IMR-90 (cell line): ENCODE results near the gene COL4A2. TPM values are rescaled to one million over a fixed set of nuclear protein-coding genes. Genes with fewer than 3 reads are reported as not detected.

ENCODE experiments used
- ATAC-seq: fragments of 200-7000 bp; cut with Tn5 transposase; 2 replicates; pipeline ENCODE4 v1.9.1; 2020; ENCODE audit warnings: low read depth, mild to moderate bottlenecking, moderate library complexity
- BruUV-seq: library from RNA; stranded (reverse); fragments of 400-500 nt; replicated peaks from 2 replicates; lab custom pipeline; 2021; lab: Mats Ljungman, UMichigan
- CTCF ChIA-PET: fragments of 300-600 bp; formaldehyde crosslinking; extraction: SDS; loops from one replicate; lab custom pipeline; 2021; ENCODE audit warnings: antibody characterized with exemption; lab: Yijun Ruan, JAX
- POLR2A ChIA-PET: fragments of 300-600 bp; sonication (Branson Sonifier 250); formaldehyde crosslinking; loops from one replicate; lab custom pipeline; 2022; ENCODE audit warnings: antibody characterized with exemption; ENCODE audit not compliant: unreplicated experiment; lab: Charles Lee
- DNase-seq: peaks from one replicate; pipeline ENCODE4 v3.0.0; 2013
- H2AFZ ChIP-seq: replicated peaks from 2 replicates; pipeline ENCODE3; 2013; ENCODE audit warnings: low read length, mild to moderate bottlenecking; ENCODE audit not compliant: poor library complexity
- H2AK5ac ChIP-seq: 2 replicates; pipeline ENCODE4 v1.6.1; 2013; ENCODE audit warnings: low read depth, low read length, inconsistent platforms
- H2AK9ac ChIP-seq: replicated peaks from 2 replicates; pipeline ENCODE3; 2013; ENCODE audit warnings: mild to moderate bottlenecking, low read depth, low read length, moderate library complexity; ENCODE audit not compliant: poor library complexity
- H2BK120ac ChIP-seq: 2 replicates; pipeline ENCODE4 v1.6.1; 2013; ENCODE audit warnings: low read depth, low read length, inconsistent platforms
- H2BK15ac ChIP-seq: 3 replicates; pipeline ENCODE4 v1.6.1; 2013; ENCODE audit warnings: low read depth, low read length, inconsistent platforms
- H2BK20ac ChIP-seq: 2 replicates; pipeline ENCODE4 v1.6.1; 2013; ENCODE audit warnings: low read depth, mild to moderate bottlenecking, inconsistent platforms, low read length, moderate library complexity
- H2BK5ac ChIP-seq: 2 replicates; pipeline ENCODE4 v1.6.1; 2013; ENCODE audit warnings: mild to moderate bottlenecking, low read depth, low read length, inconsistent platforms; ENCODE audit not compliant: poor library complexity, severe bottlenecking
- H3K14ac ChIP-seq: replicated peaks from 2 replicates; pipeline ENCODE4 v1.6.1; 2013; ENCODE audit warnings: low read depth, low read length, inconsistent platforms
- H3K18ac ChIP-seq: 2 replicates; pipeline ENCODE4 v1.6.1; 2013; ENCODE audit warnings: low read depth, low read length, control low read depth
- H3K23ac ChIP-seq: 2 replicates; pipeline ENCODE4 v1.6.1; 2013; ENCODE audit warnings: low read depth, low read length, inconsistent platforms
- H3K27ac ChIP-seq: 2 replicates; pipeline ENCODE4 v1.5.1; 2013; ENCODE audit warnings: mild to moderate bottlenecking, control low read depth, low read length; ENCODE audit not compliant: insufficient read depth
- H3K27me3 ChIP-seq: 2 replicates; pipeline ENCODE4 v1.6.1; 2013; ENCODE audit warnings: low read length; ENCODE audit not compliant: control insufficient read depth, insufficient read depth
- H3K36me3 ChIP-seq: 2 replicates; pipeline ENCODE4 v1.6.1; 2013; ENCODE audit warnings: low read length, mixed read lengths; ENCODE audit not compliant: control insufficient read depth, insufficient read depth
- H3K4ac ChIP-seq: 2 replicates; pipeline ENCODE4 v1.6.1; 2013; ENCODE audit warnings: low read depth, low read length, inconsistent platforms
- H3K4me1 ChIP-seq: 2 replicates; pipeline ENCODE4 v1.6.1; 2013; ENCODE audit warnings: low read length, mixed read lengths; ENCODE audit not compliant: control insufficient read depth, insufficient read depth
- H3K4me2 ChIP-seq: 2 replicates; pipeline ENCODE4 v1.6.1; 2013; ENCODE audit warnings: low read depth, mild to moderate bottlenecking, control low read depth, low read length, moderate library complexity
- H3K4me3 ChIP-seq: 2 replicates; pipeline ENCODE4 v1.5.1; 2013; ENCODE audit warnings: low read depth, mild to moderate bottlenecking, control low read depth, low read length, moderate library complexity; ENCODE audit not compliant: insufficient read depth
- H3K56ac ChIP-seq: 2 replicates; pipeline ENCODE4 v1.6.1; 2013; ENCODE audit warnings: low read length, inconsistent platforms; ENCODE audit not compliant: insufficient read depth; ENCODE audit errors: extremely low read depth
- H3K79me1 ChIP-seq, 2 experiments: 2 replicates each; pipeline ENCODE4 v1.6.1; 2013; ENCODE audit warnings: low read length in 2 of 2, inconsistent platforms in 1 of 2, low read depth in 1 of 2
- H3K9ac ChIP-seq: 2 replicates; pipeline ENCODE4 v1.6.1; 2013; ENCODE audit warnings: low read depth, low read length, control low read depth
- H3K9me1 ChIP-seq: 2 replicates; pipeline ENCODE4 v1.6.1; 2013; ENCODE audit warnings: low read length, inconsistent platforms; ENCODE audit not compliant: insufficient read depth
- H3K9me3 ChIP-seq: 2 replicates; pipeline ENCODE4 v1.6.1; 2013; ENCODE audit warnings: low read length; ENCODE audit not compliant: control insufficient read depth, insufficient read depth
- H4K20me1 ChIP-seq: 2 replicates; pipeline ENCODE4 v1.6.1; 2013; ENCODE audit warnings: low read length, inconsistent platforms; ENCODE audit not compliant: insufficient read depth
- H4K5ac ChIP-seq: 2 replicates; pipeline ENCODE4 v1.6.1; 2013; ENCODE audit warnings: mild to moderate bottlenecking, low read depth, low read length, control low read depth
- H4K8ac ChIP-seq, 2 experiments: 2 replicates each; pipeline ENCODE4 v1.6.1; 2013; ENCODE audit warnings: low read depth in 2 of 2, low read length in 2 of 2, control low read depth in 1 of 2, inconsistent platforms in 1 of 2
- H4K91ac ChIP-seq: 2 replicates; pipeline ENCODE4 v1.6.1; 2013; ENCODE audit warnings: low read depth, low read length, inconsistent platforms; ENCODE audit not compliant: insufficient read depth
- CEBPB ChIP-seq: IDR thresholded peaks from 2 replicates; pipeline ENCODE4 v1.6.1; 2012; ENCODE audit warnings: low read depth, low read length, improper control_type of control experiment
- CTCF ChIP-seq: conservative IDR thresholded peaks from 2 replicates; pipeline ENCODE4 v1.5.1; 2012; ENCODE audit warnings: mild to moderate bottlenecking, low read depth, low read length, improper control_type of control experiment
- FOS ChIP-seq: fragments of 150-350 bp; IDR thresholded peaks from 2 replicates; pipeline ENCODE4 v1.6.1; 2016; ENCODE audit warnings: low read depth, low read length
- POLR2A ChIP-seq: IDR thresholded peaks from 2 replicates; pipeline ENCODE4 v1.6.1; 2012; ENCODE audit warnings: mild to moderate bottlenecking, low read depth, low read length
- RAD21 ChIP-seq: IDR thresholded peaks from 2 replicates; pipeline ENCODE4 v1.6.1; 2012; ENCODE audit warnings: low read length, improper control_type of control experiment
- RCOR1 ChIP-seq: IDR thresholded peaks from 2 replicates; pipeline ENCODE4 v1.6.1; 2012; ENCODE audit warnings: mild to moderate bottlenecking, low read length, improper control_type of control experiment; ENCODE audit not compliant: insufficient replicate concordance
- SMC3 ChIP-seq: fragments of 150-350 bp; IDR thresholded peaks from 2 replicates; pipeline ENCODE4 v1.6.1; 2016; ENCODE audit warnings: low read depth, mild to moderate bottlenecking, antibody characterized with exemption, low read length, moderate library complexity
- WGBS, 2 experiments: methylation state at CpG; one replicate each; pipeline versions ENCODE4 v1.1.5 to v1.1.7; 2013; ENCODE audit warnings: missing lambda C conversion rate in 2 of 2; ENCODE audit not compliant: insufficient read length in 1 of 2; ENCODE audit errors: extremely low coverage in 2 of 2; 5-methylcytosine and 5-hydroxymethylcytosine counted together
- dilution Hi-C: fragments of 300-500 bp; cut with HindIII; formaldehyde crosslinking; loops from one replicate; pipeline ENCODE4 v1.14.3; 2018; ENCODE audit warnings: low sequenced_read_pairs; ENCODE audit not compliant: unreplicated experiment
- in situ Hi-C: fragments of 300-500 bp; cut with MboI; formaldehyde crosslinking; loops from 3 replicates; pipeline ENCODE4 v1.14.3; 2019; ENCODE audit warnings: low sequenced_read_pairs, inconsistent platforms, mixed read lengths
- intact Hi-C: fragments of 100-400 bp; cut with micrococcal nuclease; formaldehyde crosslinking; loops from 2 replicates; pipeline ENCODE4 v1.10.0; 2022
- polyA plus RNA-seq, 3 experiments: library from polyadenylated mRNA; depleted of rRNA; stranded (reverse); fragments of >200 nt; gene quantifications; 2 replicates each; pipeline ENCODE4 v1.2.3, GENCODE V29; 2012; ENCODE audit warnings: low replicate concordance in 1 of 3
- total RNA-seq: library from RNA; depleted of rRNA; stranded (reverse); fragments of >200 nt; gene quantifications from 2 replicates; pipeline ENCODE4 v1.2.3, GENCODE V29; 2012

Gene COL4A2
- total and polyA plus RNA-seq, 2 of the 4 experiments (the other 2 are of a cell fraction), result 90.7 to 457 TPM

GRCh38 chr13:110390567-110390966, 83.5 kb downstream of the COL4A2 start:
- no TSS peak for BruUV-seq
- intact Hi-C loops, result no loop called here
- TF ChIP-seq RAD21, result no peak
- TF ChIP-seq POLR2A, result peak; percentile 33; the same call in 1 of the 2 replicates
- TF ChIP-seq FOS, result peak; percentile 90
- TF ChIP-seq RCOR1, result no peak
- no peak for TF ChIP-seq CTCF
- no peak for TF ChIP-seq SMC3
- peak; percentile 81 for TF ChIP-seq CEBPB
- H4K8ac ChIP-seq, result peak overlapping the region; percentile 74 to 94
- dilution Hi-C loops, result no loop called here
- H3K36me3 ChIP-seq, result peaks cover 14% of the 10 kb centered on the region
- H2AK9ac ChIP-seq, result peak overlapping the region; percentile 75
- H2BK15ac ChIP-seq, result peak overlapping the region; percentile 91; the same call in 2 of the 3 replicates
- peaks cover 31% of the 10 kb centered on the region for H3K9me1 ChIP-seq
- H3K4ac ChIP-seq, result peak overlapping the region; percentile 99
- H3K27me3 ChIP-seq, result no peaks in the 10 kb centered on the region
- H3K4me1 ChIP-seq, result peaks cover 47% of the 10 kb centered on the region
- H3K18ac ChIP-seq, result peak overlapping the region; percentile 78
- peak overlapping the region; percentile 99 for H2BK120ac ChIP-seq
- peaks cover 6% of the 10 kb centered on the region for H4K20me1 ChIP-seq
- peak overlapping the region; percentile 97 for H3K23ac ChIP-seq
- H4K91ac ChIP-seq, result peak overlapping the region; percentile 98
- no CpG with 5 or more reads among the region's 5 CpGs for WGBS, 2 experiments
- peak overlapping the region; percentile 99 for H2BK20ac ChIP-seq
- CTCF ChIA-PET, result interaction anchor here (1.1 kb wide), 1 partner anchor 21 kb away, joined by 3 read pairs; no protein-coding TSS in a partner anchor
- H3K9ac ChIP-seq, result peak overlapping the region; percentile 34; the same call in 1 of the 2 replicates
- peak overlapping the region; percentile 99 for H2BK5ac ChIP-seq
- peak overlapping the region; percentile 81; the same call in 1 of the 2 replicates for H4K5ac ChIP-seq
- H3K79me1 ChIP-seq, result peaks cover 31 to 78% of the 10 kb centered on the region in 2 experiments
- in situ Hi-C loops, result no loop called here
- H3K56ac ChIP-seq, result peak overlapping the region; percentile 75
- DNase-seq (peak; percentile 97), ATAC-seq (peak; percentile 50)
- peak overlapping the region; percentile 99 for H2AK5ac ChIP-seq
- no peaks in the 10 kb centered on the region for H3K9me3 ChIP-seq
- H3K27ac ChIP-seq, result peak overlapping the region; percentile 96
- POLR2A ChIA-PET, result interaction anchor here (0.6 kb wide), 1 partner anchor 1240 kb away, joined by 3 read pairs; no protein-coding TSS in a partner anchor
- no peak overlapping the region for H2AFZ ChIP-seq
- peak overlapping the region; percentile 2; the same call in 1 of the 2 replicates for H3K4me2 ChIP-seq
- no peak overlapping the region for H3K4me3 ChIP-seq
- peak overlapping the region; percentile 96 for H3K14ac ChIP-seq
